ENCODE data around the gene ZIC1. TPM values are rescaled to one million over a fixed set of nuclear protein-coding genes. Genes with fewer than 3 reads are reported as not detected.

The ZIC1 gene
- total RNA-seq, 1 donor from 2014 or later, result not detected

GRCh38 chr3:147405231-147406027 lies 3.7 kb upstream of the ZIC1 start:
- TF ChIP-seq CTCF (IDR thresholded peaks at IDR 0.05; ENCODE audit: insufficient read depth, low read length, poor library complexity, severe bottlenecking), result no peak
- no peaks in the 10 kb centered on the region for H3K36me3 ChIP-seq (ENCODE audit: control insufficient read depth, insufficient read depth, low read length)
- peaks cover 80% of the 10 kb centered on the region for H3K27me3 ChIP-seq (ENCODE audit: control insufficient read depth, insufficient read depth, low read length)

GRCh38 chr3:147406028-147406931 lies 2.9 kb upstream of the ZIC1 start, which contains the start of gene ZIC4:
Gene ZIC4, minus strand, starts transcription at chr3:147406543. Its CDS starts 3,746 bp downstream, at chr3:147402797.
- no peak for DNase-seq (ENCODE audit: low read depth)
- peaks cover 82% of the 10 kb centered on the region for H3K27me3 ChIP-seq (ENCODE audit: control insufficient read depth, insufficient read depth, low read length)
- H3K4me3 ChIP-seq (ENCODE audit: low read depth, low read length), result no peak within 1 kb of the TSS
- no peak for TF ChIP-seq CTCF (IDR thresholded peaks at IDR 0.05; ENCODE audit: insufficient read depth, low read length, poor library complexity, severe bottlenecking)
- no peaks in the 10 kb centered on the region for H3K36me3 ChIP-seq (ENCODE audit: control insufficient read depth, insufficient read depth, low read length)

More at GRCh38 chr3:147405231-147406027, 3.7 kb upstream of the ZIC1 start:
- H3K4me3 ChIP-seq (ENCODE audit: low read depth, low read length), result no peak overlapping the region
- DNase-seq (ENCODE audit: low read depth), result no peak

DNA sequence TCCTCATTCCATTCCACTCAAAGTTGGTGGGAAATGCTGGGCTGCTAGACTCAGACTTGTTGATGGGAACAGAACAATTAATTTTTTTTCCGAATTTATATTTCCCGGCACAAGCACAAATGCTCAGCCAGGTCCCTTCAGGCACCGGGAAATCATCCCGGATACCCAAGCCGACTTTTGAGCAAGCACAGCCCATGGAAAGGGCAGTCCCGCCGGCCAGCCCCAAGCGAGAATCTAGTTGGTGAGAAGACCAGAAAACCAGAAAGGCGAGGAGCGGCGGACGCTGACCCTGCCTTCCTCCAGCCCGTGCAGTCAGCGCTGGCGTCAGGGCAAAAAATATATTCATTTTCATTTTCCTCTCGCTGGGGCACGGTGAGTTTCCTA lies 2.1 kb upstream of the ZIC1 start:
- no peak for TF ChIP-seq CTCF (IDR thresholded peaks at IDR 0.05; ENCODE audit: insufficient read depth, low read length, poor library complexity, severe bottlenecking)
- no peaks in the 10 kb centered on the region for H3K36me3 ChIP-seq (ENCODE audit: control insufficient read depth, insufficient read depth, low read length)
- no peak for DNase-seq (ENCODE audit: low read depth)
- H3K4me3 ChIP-seq (ENCODE audit: low read depth, low read length), result no peak overlapping the region
- peaks cover 90% of the 10 kb centered on the region for H3K27me3 ChIP-seq (ENCODE audit: control insufficient read depth, insufficient read depth, low read length)

GRCh38 chr3:147407498-147408187 lies 1.5 kb upstream of the ZIC1 start:
- peaks cover 90% of the 10 kb centered on the region for H3K27me3 ChIP-seq (ENCODE audit: control insufficient read depth, insufficient read depth, low read length)
- no peak for TF ChIP-seq CTCF (IDR thresholded peaks at IDR 0.05; ENCODE audit: insufficient read depth, low read length, poor library complexity, severe bottlenecking)
- H3K4me3 ChIP-seq (ENCODE audit: low read depth, low read length), result no peak overlapping the region
- H3K36me3 ChIP-seq (ENCODE audit: control insufficient read depth, insufficient read depth, low read length), result no peaks in the 10 kb centered on the region
- DNase-seq (ENCODE audit: low read depth), result no peak

GRCh38 chr3:147408188-147409100 lies 721 bp upstream of the ZIC1 start:
- no peak overlapping the region for H3K4me3 ChIP-seq (ENCODE audit: low read depth, low read length)
- H3K36me3 ChIP-seq (ENCODE audit: control insufficient read depth, insufficient read depth, low read length), result no peaks in the 10 kb centered on the region

More at GRCh38 chr3:147408188-147409100, 721 bp upstream of the ZIC1 start:
- H3K27me3 ChIP-seq (ENCODE audit: control insufficient read depth, insufficient read depth, low read length), result peaks cover 97% of the 10 kb centered on the region
- no peak for DNase-seq (ENCODE audit: low read depth)
- no peak for TF ChIP-seq CTCF (IDR thresholded peaks at IDR 0.05; ENCODE audit: insufficient read depth, low read length, poor library complexity, severe bottlenecking)

Data from kidney epithelial cell (primary cell).